LNCAP (cell line): ENCODE data around the gene TFR2.

Experiments used
- CTCF ChIP-seq: fragments of 450-650 bp; IDR thresholded peaks from 2 replicates; pipeline ENCODE4 v1.5.1; 2017; ENCODE audit warnings: mild to moderate bottlenecking

TFR2 gene

GRCh38 chr7:100598425-100598824 is 42.9 kb downstream of the TFR2 start:
- TF ChIP-seq CTCF: no peak

- no peak for TF ChIP-seq CTCF
These were observed 46.2 kb downstream of the TFR2 start for GRCh38 chr7:100595188-100595587.

- no peak for TF ChIP-seq CTCF
These were observed 49.8 kb downstream of the TFR2 start for GRCh38 chr7:100591596-100591995.

- no peak for TF ChIP-seq CTCF
These were observed 51.1 kb downstream of the TFR2 start for GRCh38 chr7:100590077-100590737.

- no peak for TF ChIP-seq CTCF
These were observed 51.9 kb downstream of the TFR2 start for GRCh38 chr7:100589341-100589947.

- TF ChIP-seq CTCF: no peak
These were observed 52.9 kb downstream of the TFR2 start for GRCh38 chr7:100588438-100588837.

GRCh38 chr7:100586266-100587025 is 54.9 kb downstream of the TFR2 start, which contains the start of gene FBXO24:
Gene FBXO24, plus strand, starts transcription at chr7:100586328. Its CDS starts 298 bp downstream, at chr7:100586626.
- TF ChIP-seq CTCF: no peak
